MCF 10A (cell line): ENCODE data around the gene TOMM40. TPM values are rescaled to one million over a fixed set of nuclear protein-coding genes. Genes with fewer than 3 reads are reported as not detected.
"Not testable (repeated sequence)": the region's sequence is repeated elsewhere in the genome, so short reads cannot be mapped to it uniquely, and the experiment has no call there.

ENCODE experiments used
- BruUV-seq: library from RNA; stranded (reverse); fragments of 400-500 nt; replicated peaks from 2 replicates; lab custom pipeline; 2021; lab: Mats Ljungman, UMichigan
- CTCF ChIA-PET: fragments of 300-600 bp; sonication (Branson Sonifier 250); formaldehyde crosslinking; extraction: SDS; loops from one replicate; lab custom pipeline; 2021; ENCODE audit warnings: antibody characterized with exemption, inconsistent platforms; lab: Yijun Ruan, JAX
- POLR2A ChIA-PET: fragments of 300-600, 350-650 bp; sonication (Branson Sonifier 250); formaldehyde crosslinking; extraction: SDS; loops from one replicate; lab custom pipeline; 2020; ENCODE audit warnings: antibody characterized with exemption, inconsistent platforms; lab: Yijun Ruan, JAX
- DNase-seq: peaks from one replicate; pipeline ENCODE4 v3.0.0-alpha.2; 2018; ENCODE audit not compliant: unreplicated experiment
- H3K27ac Mint-ChIP-seq: one replicate; pipeline ENCODE4 v1.8.0; 2022; ENCODE audit warnings: mild to moderate bottlenecking, low read depth, mixed read lengths; ENCODE audit not compliant: unreplicated experiment
- H3K27me3 Mint-ChIP-seq: one replicate; pipeline ENCODE4 v1.8.0; 2022; ENCODE audit warnings: mixed read lengths; ENCODE audit not compliant: insufficient read depth, unreplicated experiment
- H3K36me3 Mint-ChIP-seq: one replicate; pipeline ENCODE4 v1.8.0; 2022; ENCODE audit warnings: mild to moderate bottlenecking, moderate library complexity, mixed read lengths; ENCODE audit not compliant: insufficient read depth, unreplicated experiment
- H3K4me1 Mint-ChIP-seq: one replicate; pipeline ENCODE4 v1.8.0; 2022; ENCODE audit warnings: mixed read lengths; ENCODE audit not compliant: insufficient read depth, unreplicated experiment
- H3K4me3 Mint-ChIP-seq: one replicate; pipeline ENCODE4 v1.8.0; 2022; ENCODE audit warnings: mild to moderate bottlenecking, moderate library complexity, mixed read lengths; ENCODE audit not compliant: unreplicated experiment
- H3K9me3 Mint-ChIP-seq: one replicate; pipeline ENCODE4 v1.8.0; 2022; ENCODE audit warnings: mixed read lengths; ENCODE audit not compliant: unreplicated experiment
- intact Hi-C: fragments of 100-400 bp; cut with micrococcal nuclease; formaldehyde crosslinking; loops from 2 replicates; pipeline ENCODE4 v1.14.1; 2022
- total RNA-seq: library from RNA; stranded (reverse); gene quantifications from 2 replicates; pipeline ENCODE4 v1.2.3, GENCODE V29; 2022
- TF ChIP-seq, protein P1 (sequence below): fragments of 200-600 bp; IDR thresholded peaks from one replicate; pipeline ENCODE4 v1.8.0; 2022; ENCODE audit warnings: antibody characterized with exemption, mild to moderate bottlenecking; ENCODE audit not compliant: unreplicated experiment

TOMM40 gene
- total RNA-seq, 1 experiment from 2014 or later: 114 TPM

DNA sequence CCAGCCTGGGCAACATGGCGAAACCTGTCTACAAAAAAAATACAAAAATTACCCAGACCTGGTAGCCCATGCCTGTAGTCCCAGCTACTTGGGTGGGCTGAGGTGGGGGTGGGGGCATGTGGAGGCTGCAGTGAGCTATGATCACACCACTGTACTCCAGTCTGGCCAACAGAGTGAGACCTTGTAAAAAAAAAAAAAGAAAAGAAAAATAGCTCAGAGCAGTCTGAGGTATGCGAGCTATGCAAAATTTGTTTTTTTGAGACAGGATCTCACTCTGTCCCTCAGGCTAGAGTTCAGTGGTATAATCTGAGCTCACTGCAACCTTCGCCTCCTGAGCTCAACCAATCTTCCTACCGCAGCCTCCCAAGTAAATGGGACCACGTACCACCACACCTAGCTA is 7.1 kb upstream of the TOMM40 start:
- Mint-ChIP-seq H3K9me3 (no peaks in the 10 kb centered on the region), H3K4me3 (no peak overlapping the region), H3K27me3 (no peaks in the 10 kb centered on the region), H3K36me3 (peaks cover under 1% of the 10 kb centered on the region), H3K4me1 (no peaks in the 10 kb centered on the region), H3K27ac (no peak overlapping the region)
- ChIA-PET POLR2A (interaction anchor here (0.6 kb wide), 1 partner anchor 27 kb away, joined by 3 read pairs; no protein-coding TSS in a partner anchor), CTCF (interaction anchor here (0.6 to 1.1 kb wide), 3 partner anchors 100 to 674 kb away, joined by 3 to 4 read pairs (median 3); no protein-coding TSS in a partner anchor)
- intact Hi-C loops: no loop called here
- no TSS peak for BruUV-seq
- TF ChIP-seq, protein P1, sequence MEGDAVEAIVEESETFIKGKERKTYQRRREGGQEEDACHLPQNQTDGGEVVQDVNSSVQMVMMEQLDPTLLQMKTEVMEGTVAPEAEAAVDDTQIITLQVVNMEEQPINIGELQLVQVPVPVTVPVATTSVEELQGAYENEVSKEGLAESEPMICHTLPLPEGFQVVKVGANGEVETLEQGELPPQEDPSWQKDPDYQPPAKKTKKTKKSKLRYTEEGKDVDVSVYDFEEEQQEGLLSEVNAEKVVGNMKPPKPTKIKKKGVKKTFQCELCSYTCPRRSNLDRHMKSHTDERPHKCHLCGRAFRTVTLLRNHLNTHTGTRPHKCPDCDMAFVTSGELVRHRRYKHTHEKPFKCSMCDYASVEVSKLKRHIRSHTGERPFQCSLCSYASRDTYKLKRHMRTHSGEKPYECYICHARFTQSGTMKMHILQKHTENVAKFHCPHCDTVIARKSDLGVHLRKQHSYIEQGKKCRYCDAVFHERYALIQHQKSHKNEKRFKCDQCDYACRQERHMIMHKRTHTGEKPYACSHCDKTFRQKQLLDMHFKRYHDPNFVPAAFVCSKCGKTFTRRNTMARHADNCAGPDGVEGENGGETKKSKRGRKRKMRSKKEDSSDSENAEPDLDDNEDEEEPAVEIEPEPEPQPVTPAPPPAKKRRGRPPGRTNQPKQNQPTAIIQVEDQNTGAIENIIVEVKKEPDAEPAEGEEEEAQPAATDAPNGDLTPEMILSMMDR: no peak
- no peak for DNase-seq

DNA sequence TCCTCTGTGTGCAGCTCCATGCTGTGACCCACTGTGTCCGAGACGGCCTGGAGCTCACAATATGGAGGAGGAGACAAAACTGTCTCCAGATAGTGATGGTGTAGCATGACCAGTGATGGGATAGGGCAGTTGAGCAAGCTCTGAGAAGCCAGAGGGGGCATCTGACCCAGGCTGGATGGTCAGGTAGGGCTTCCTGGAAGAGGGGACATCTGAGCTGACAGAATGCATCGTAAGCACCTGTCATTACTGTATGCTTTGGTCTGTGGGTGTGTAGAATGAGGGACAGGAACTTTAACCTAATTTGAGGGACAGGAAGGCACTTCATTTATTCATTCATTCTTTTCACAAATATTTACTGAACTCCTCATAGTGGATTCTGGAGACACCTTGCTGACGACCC is 6.5 kb upstream of the TOMM40 start:
- BruUV-seq: no TSS peak
- CTCF ChIA-PET: interaction anchor here (1.1 kb wide), 1 partner anchor 100 kb away, joined by 4 read pairs; no protein-coding TSS in a partner anchor
- Mint-ChIP-seq H3K27ac (no peak overlapping the region), H3K27me3 (no peaks in the 10 kb centered on the region), H3K4me1 (no peaks in the 10 kb centered on the region), H3K4me3 (no peak overlapping the region), H3K36me3 (no peaks in the 10 kb centered on the region), H3K9me3 (no peaks in the 10 kb centered on the region)
- DNase-seq: no peak
- TF ChIP-seq, protein P1: no peak
- intact Hi-C loops: no loop called here
- POLR2A ChIA-PET: interaction anchor here (0.6 kb wide), 1 partner anchor 20 kb away, joined by 3 read pairs; no protein-coding TSS in a partner anchor

DNA sequence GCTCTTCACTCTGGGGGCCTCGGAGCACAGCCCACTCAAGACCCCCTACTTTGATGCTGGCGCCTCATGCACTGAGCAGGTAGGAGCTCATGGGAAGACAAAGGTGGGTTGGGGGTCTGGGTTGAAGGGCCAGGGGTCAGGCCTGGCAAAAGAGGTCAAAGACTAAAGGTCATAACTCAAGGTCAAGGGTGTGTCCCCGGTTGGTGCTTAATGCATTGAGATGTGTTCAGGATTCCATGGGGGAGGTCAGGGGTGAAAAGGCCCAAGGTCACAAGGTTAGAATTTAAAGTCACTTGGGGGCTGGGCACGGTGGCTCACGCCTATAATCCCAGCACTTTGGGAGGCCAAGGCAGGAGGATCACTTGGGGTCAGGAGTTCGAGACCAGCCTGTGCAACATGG is 4.9 kb upstream of the TOMM40 start:
- intact Hi-C loops: no loop called here

DNA sequence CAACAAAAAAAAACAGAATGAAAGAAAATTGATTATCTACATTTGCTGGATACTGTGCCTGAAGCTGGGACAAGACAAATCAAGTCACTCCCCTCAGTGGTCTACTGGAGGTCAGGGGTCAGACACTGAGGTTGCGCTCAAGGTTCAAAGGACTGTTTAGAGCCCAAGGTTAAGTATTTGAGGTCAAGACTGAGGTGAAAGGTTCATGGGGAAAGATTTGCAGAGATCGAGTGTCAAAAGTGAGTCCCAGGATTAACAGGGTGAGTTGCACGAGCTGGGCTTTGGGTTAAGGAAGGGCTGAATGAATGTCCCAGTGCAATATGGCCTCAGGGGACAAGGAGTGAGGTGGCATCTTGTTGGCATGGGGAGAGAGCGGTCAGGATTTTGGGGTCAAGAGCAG is 3.4 kb upstream of the TOMM40 start:
- no peak overlapping the region for H3K27ac Mint-ChIP-seq
- CTCF ChIA-PET: interaction anchor here (0.6 kb wide), 2 partner anchors 165 to 228 kb away, joined by 3 to 4 read pairs; no protein-coding TSS in a partner anchor
- no peak overlapping the region for H3K4me3 Mint-ChIP-seq

More for the DNA sequence above, 4.9 kb upstream of the TOMM40 start:
- CTCF ChIA-PET: no interaction called here
- Mint-ChIP-seq H3K9me3 (no peaks in the 10 kb centered on the region), H3K4me1 (peaks cover 6% of the 10 kb centered on the region), H3K36me3 (no peaks in the 10 kb centered on the region), H3K4me3 (no peak overlapping the region), H3K27ac (no peak overlapping the region), H3K27me3 (no peaks in the 10 kb centered on the region)
- no peak for DNase-seq
- POLR2A ChIA-PET: no interaction called here
- no TSS peak for BruUV-seq
- TF ChIP-seq, protein P1: no peak

DNA sequence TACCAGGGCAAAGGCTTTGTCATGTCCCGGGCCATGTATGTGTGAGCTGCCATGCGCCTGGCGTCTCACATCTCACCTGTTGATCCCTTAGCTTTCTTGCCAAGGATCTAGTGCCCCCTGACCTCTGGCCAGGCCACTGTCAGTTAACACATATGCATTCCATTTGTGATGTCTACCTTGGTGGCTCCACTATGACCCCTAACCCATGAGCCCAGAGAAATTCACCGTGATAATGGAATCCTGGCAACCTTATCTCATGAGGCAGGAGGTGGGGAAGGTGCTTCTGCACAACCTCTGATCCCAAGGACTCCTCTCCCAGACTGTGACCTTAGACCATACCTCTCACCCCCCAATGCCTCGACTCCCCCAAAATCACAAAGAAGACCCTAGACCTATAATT is 2.7 kb upstream of the TOMM40 start:
- H3K4me3 Mint-ChIP-seq, BruUV-seq, DNase-seq, H3K9me3 Mint-ChIP-seq, POLR2A ChIA-PET, H3K27me3 Mint-ChIP-seq, H3K27ac Mint-ChIP-seq, intact Hi-C loops: not testable (repeated sequence)
- H3K4me1 Mint-ChIP-seq: peaks cover 24% of the 10 kb centered on the region
- H3K36me3 Mint-ChIP-seq: peaks cover 11% of the 10 kb centered on the region
- CTCF ChIA-PET: interaction anchor here (0.6 kb wide), 1 partner anchor 166 kb away, joined by 3 read pairs; no protein-coding TSS in a partner anchor

More for the DNA sequence above, 3.4 kb upstream of the TOMM40 start:
- Mint-ChIP-seq H3K36me3 (peaks cover 4% of the 10 kb centered on the region), H3K9me3 (no peaks in the 10 kb centered on the region), H3K27me3 (no peaks in the 10 kb centered on the region), H3K4me1 (peaks cover 17% of the 10 kb centered on the region)
- no peak for DNase-seq
- intact Hi-C loops: no loop called here
- BruUV-seq: no TSS peak
- TF ChIP-seq, protein P1: no peak
- POLR2A ChIA-PET: no interaction called here
